ENCODE measurements around the gene DIO1. TPM values are rescaled to one million over a fixed set of nuclear protein-coding genes. Genes with fewer than 3 reads are reported as not detected.

DIO1 gene
- total and polyA plus RNA-seq, 2 donors (not counting 1 experiment from before 2014, with no cell fraction given), result not detected

GRCh38 chr1:53850082-53850673, 43.8 kb upstream of the DIO1 start:
- POLR2A ChIA-PET, result no interaction called here
- WGBS (ENCODE audit: insufficient coverage), result 100% methylated on average over 5 of the region's 7 CpGs
- TF ChIP-seq CTCF (IDR thresholded peaks at IDR 0.05), result no peak
- TF ChIP-seq EZH2 (IDR thresholded peaks at IDR 0.05; ENCODE audit: borderline replicate concordance, insufficient read depth, low read depth, low read length, poor library complexity, severe bottlenecking), result no peak
- Mint-ChIP-seq H3K9me3 (ENCODE audit: insufficient read depth) (no peaks in the 10 kb centered on the region), H3K27ac (no peak overlapping the region), H3K27me3 (no peaks in the 10 kb centered on the region), H3K4me3 (no peak overlapping the region), H3K4me1 (no peaks in the 10 kb centered on the region)
- intact Hi-C loops (cut with micrococcal nuclease), result no loop called here
- Histone ChIP-seq H2AFZ (ENCODE audit: insufficient read depth, low read depth, low read length, poor library complexity, severe bottlenecking) (no peak overlapping the region), H3K79me2 (ENCODE audit: control insufficient read depth, insufficient read depth, low read length) (no peaks in the 10 kb centered on the region), H3K27ac (ENCODE audit: low read length in 2 of 2) (no peak overlapping the region), H3K9ac (ENCODE audit: low read length) (no peak overlapping the region), H3K36me3 (replicated peaks in 1 of 2; ENCODE audit: control extremely low read depth in 1 of 2, control insufficient read depth in 1 of 2, extremely low read depth in 1 of 2, insufficient read depth in 2 of 2, low read length in 1 of 2) (peaks cover 0 to 31% of the 10 kb centered on the region in 2 experiments), H3K4me2 (replicated peaks; ENCODE audit: low read depth, low read length, poor library complexity, severe bottlenecking) (no peak overlapping the region), H3K27me3 (replicated peaks in 1 of 4; ENCODE audit: control extremely low read depth in 1 of 4, control insufficient read depth in 3 of 4, insufficient read depth in 4 of 4, low read length in 3 of 4) (no peaks in the 10 kb centered on the region), H3K9me3 (ENCODE audit: control extremely low read depth in 1 of 3, control insufficient read depth in 2 of 3, insufficient read depth in 1 of 3, low read length in 2 of 3) (no peaks in the 10 kb centered on the region), H3K4me3 (ENCODE audit: control extremely low read depth in 1 of 5, extremely low read depth in 1 of 5, insufficient read depth in 1 of 5, low read depth in 2 of 5, low read length in 4 of 5) (no peak overlapping the region), H4K20me1 (ENCODE audit: control insufficient read depth, insufficient read depth, low read length, poor library complexity, severe bottlenecking) (no peaks in the 10 kb centered on the region), H3K4me1 (ENCODE audit: control insufficient read depth in 2 of 2, insufficient read depth in 2 of 2, low read length in 2 of 2) (no peaks in the 10 kb centered on the region)
- DNase-seq (no peak), ATAC-seq (ENCODE audit: low read depth) (no peak)
- CTCF ChIA-PET, result interaction anchor here (0.6 to 3.2 kb wide), 3 partner anchors 11 to 372 kb away, joined by 3 to 14 read pairs (median 4); no protein-coding TSS in a partner anchor

DNA sequence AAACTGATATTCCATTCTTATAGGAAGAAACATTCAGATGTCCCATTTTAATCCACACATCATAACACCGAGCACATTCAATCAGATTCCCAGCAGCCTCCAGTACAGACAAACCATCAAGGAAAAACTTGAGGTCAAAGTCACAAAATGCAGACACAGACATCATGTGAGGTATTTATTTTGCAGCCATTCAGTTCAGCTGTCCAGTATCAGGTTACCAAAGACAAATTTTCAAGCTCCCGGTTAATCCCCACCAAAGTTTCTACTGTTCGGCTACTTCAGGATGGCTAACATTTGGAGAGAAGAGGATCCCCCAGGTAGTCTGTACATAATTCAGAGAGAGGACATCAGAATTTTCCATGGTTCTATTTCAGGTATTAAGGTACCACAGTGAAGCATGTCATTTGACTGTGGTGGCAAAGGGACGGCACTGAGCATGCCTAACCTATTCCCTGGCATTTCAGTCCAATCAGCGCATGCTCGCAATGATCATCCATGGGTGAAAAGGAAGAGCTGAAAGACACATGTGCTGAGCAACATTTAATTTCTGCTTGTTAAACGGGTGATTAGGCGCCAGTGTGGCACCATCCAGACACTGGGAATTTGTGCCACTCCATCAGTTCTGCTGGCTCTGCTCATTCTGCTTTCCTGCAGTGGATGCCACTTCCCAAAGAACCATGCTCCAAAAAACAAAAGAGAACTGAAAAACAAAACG, 42.3 kb upstream of the DIO1 start:
- peaks cover 0 to 45% of the 10 kb centered on the region in 2 experiments for H3K36me3 ChIP-seq (replicated peaks in 1 of 2; ENCODE audit: control extremely low read depth in 1 of 2, control insufficient read depth in 1 of 2, extremely low read depth in 1 of 2, insufficient read depth in 2 of 2, low read length in 1 of 2)
- POLR2A ChIA-PET, result interaction anchor here (0.7 kb wide), 1 partner anchor 533 kb away, joined by 9 read pairs; no protein-coding TSS in a partner anchor

More for the DNA sequence above, 42.3 kb upstream of the DIO1 start:
- no peaks in the 10 kb centered on the region for H3K9me3 ChIP-seq (ENCODE audit: control extremely low read depth in 1 of 3, control insufficient read depth in 2 of 3, insufficient read depth in 1 of 3, low read length in 2 of 3)
- H3K4me3 ChIP-seq (ENCODE audit: control extremely low read depth in 1 of 5, extremely low read depth in 1 of 5, insufficient read depth in 1 of 5, low read depth in 2 of 5, low read length in 4 of 5), result no peak overlapping the region
- DNase-seq (no peak), ATAC-seq (ENCODE audit: low read depth) (no peak)
- WGBS (ENCODE audit: insufficient coverage), result 97% methylated on average over 5 of the region's 9 CpGs
- no peak overlapping the region for H2AFZ ChIP-seq (ENCODE audit: insufficient read depth, low read depth, low read length, poor library complexity, severe bottlenecking)
- no peaks in the 10 kb centered on the region for H4K20me1 ChIP-seq (ENCODE audit: control insufficient read depth, insufficient read depth, low read length, poor library complexity, severe bottlenecking)
- H3K27ac Mint-ChIP-seq, result no peak overlapping the region
- no peaks in the 10 kb centered on the region for H3K27me3 Mint-ChIP-seq
- H3K4me1 Mint-ChIP-seq, result no peaks in the 10 kb centered on the region
- no peak overlapping the region for H3K4me2 ChIP-seq (replicated peaks; ENCODE audit: low read depth, low read length, poor library complexity, severe bottlenecking)
- TF ChIP-seq EZH2 (IDR thresholded peaks at IDR 0.05; ENCODE audit: borderline replicate concordance, insufficient read depth, low read depth, low read length, poor library complexity, severe bottlenecking) (no peak), CTCF (IDR thresholded peaks at IDR 0.05) (no peak)
- H3K4me1 ChIP-seq (ENCODE audit: control insufficient read depth in 2 of 2, insufficient read depth in 2 of 2, low read length in 2 of 2), result no peaks in the 10 kb centered on the region
- H3K4me3 Mint-ChIP-seq, result no peak overlapping the region
- no peaks in the 10 kb centered on the region for H3K9me3 Mint-ChIP-seq (ENCODE audit: insufficient read depth)
- H3K79me2 ChIP-seq (ENCODE audit: control insufficient read depth, insufficient read depth, low read length), result no peaks in the 10 kb centered on the region
- CTCF ChIA-PET, result interaction anchor here (0.6 to 3.2 kb wide), 3 partner anchors 9 to 930 kb away, joined by 3 to 14 read pairs (median 4); no protein-coding TSS in a partner anchor
- H3K27ac ChIP-seq (ENCODE audit: low read length in 2 of 2), result no peak overlapping the region
- no peaks in the 10 kb centered on the region for H3K27me3 ChIP-seq (replicated peaks in 1 of 4; ENCODE audit: control extremely low read depth in 1 of 4, control insufficient read depth in 3 of 4, insufficient read depth in 4 of 4, low read length in 3 of 4)
- intact Hi-C loops (cut with micrococcal nuclease), result no loop called here
- H3K9ac ChIP-seq (ENCODE audit: low read length), result no peak overlapping the region
